ENCODE measurements around the gene FLII. TPM values are rescaled to one million over a fixed set of nuclear protein-coding genes. Genes with fewer than 3 reads are reported as not detected.

FLII gene
- total and polyA plus RNA-seq, 5 donors from 2014 or later, result 123 to 344 (median 131) TPM

DNA sequence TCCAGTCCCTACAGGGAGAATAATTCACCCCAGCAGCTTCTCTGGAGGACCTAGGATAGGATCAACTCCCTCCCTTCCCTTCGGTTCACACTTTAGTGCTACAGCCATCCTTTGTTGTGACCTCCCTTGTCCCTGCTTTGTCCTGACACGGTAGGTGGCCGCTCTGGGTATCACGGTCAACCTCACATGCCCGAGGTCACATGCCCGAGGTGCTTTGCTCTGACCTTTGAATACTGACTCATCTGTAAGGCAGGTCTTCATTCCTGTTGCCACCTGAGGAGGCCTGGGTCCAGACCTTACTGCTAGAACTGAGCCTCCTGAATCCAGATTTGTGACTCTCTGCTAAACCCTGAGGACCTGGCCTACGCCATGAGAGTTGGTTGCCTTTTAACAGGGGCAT, 55.2 kb downstream of the FLII start:
- DNase-seq (no peak), ATAC-seq (ENCODE audit: low read depth in 2 of 2) (no peak)
- no peaks in the 10 kb centered on the region for H3K27me3 ChIP-seq (ENCODE audit: control insufficient read depth, insufficient read depth, low read length)
- H3K27ac Mint-ChIP-seq, result peak overlapping the region in 2 of 3 donors; percentile 68 to 85
- H3K27ac ChIP-seq (ENCODE audit: insufficient read depth, low read length, poor library complexity, severe bottlenecking), result no peak overlapping the region
- no peaks in the 10 kb centered on the region for H3K9me3 ChIP-seq (ENCODE audit: control insufficient read depth in 2 of 2, low read length in 2 of 2)
- no peak overlapping the region for H3K4me3 Mint-ChIP-seq
- H3K4me1 ChIP-seq (ENCODE audit: control insufficient read depth, insufficient read depth, low read length, poor library complexity, severe bottlenecking), result peaks cover 8% of the 10 kb centered on the region
- no peaks in the 10 kb centered on the region for H3K9me3 Mint-ChIP-seq
- peaks cover 5 to 44% (median 21%) of the 10 kb centered on the region in 4 donors for H3K4me1 Mint-ChIP-seq
- H3K36me3 ChIP-seq (ENCODE audit: control insufficient read depth, insufficient read depth, low read length), result peaks cover 68% of the 10 kb centered on the region
- H3K4me3 ChIP-seq (ENCODE audit: low read depth, low read length), result no peak overlapping the region
- peaks cover 28% of the 10 kb centered on the region for H3K36me3 Mint-ChIP-seq
- H3K27me3 Mint-ChIP-seq, result no peaks in the 10 kb centered on the region

DNA sequence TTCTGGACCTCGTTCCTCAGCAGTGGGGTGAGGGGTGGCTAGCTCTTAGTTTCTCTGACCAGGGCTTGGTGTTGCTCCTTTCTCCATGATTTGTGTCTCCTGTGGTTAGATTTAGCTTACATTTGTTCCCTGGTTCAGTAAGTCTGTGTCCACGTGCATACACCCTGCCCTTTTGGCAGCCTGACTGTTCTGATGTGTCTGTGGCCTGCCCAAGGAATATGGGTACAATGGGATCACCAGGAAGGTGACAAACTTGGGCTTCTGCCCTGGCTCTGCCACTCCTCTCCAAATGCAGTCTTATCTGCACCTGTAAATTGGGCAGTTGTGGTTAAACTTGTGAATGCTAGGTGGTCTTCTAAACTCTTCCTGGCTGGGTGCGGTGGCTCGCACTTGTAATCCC, 57.4 kb downstream of the FLII start:
- H3K9me3 Mint-ChIP-seq, result no peaks in the 10 kb centered on the region
- H3K27me3 Mint-ChIP-seq, result no peaks in the 10 kb centered on the region
- ATAC-seq (ENCODE audit: low read depth in 2 of 2), result no peak
- peak overlapping the region in 2 of 3 donors; percentile 31 to 52 for H3K27ac Mint-ChIP-seq
- peaks cover 24% of the 10 kb centered on the region for H3K36me3 Mint-ChIP-seq
- Histone ChIP-seq H3K36me3 (ENCODE audit: control insufficient read depth, insufficient read depth, low read length) (peaks cover 69% of the 10 kb centered on the region), H3K4me1 (ENCODE audit: control insufficient read depth, insufficient read depth, low read length, poor library complexity, severe bottlenecking) (peaks cover 12% of the 10 kb centered on the region), H3K27ac (ENCODE audit: insufficient read depth, low read length, poor library complexity, severe bottlenecking) (no peak overlapping the region), H3K4me3 (ENCODE audit: low read depth, low read length) (no peak overlapping the region), H3K27me3 (ENCODE audit: control insufficient read depth, insufficient read depth, low read length) (no peaks in the 10 kb centered on the region), H3K9me3 (ENCODE audit: control insufficient read depth in 2 of 2, low read length in 2 of 2) (no peaks in the 10 kb centered on the region)
- peak overlapping the region in 1 of 4 donors; percentile 36 for H3K4me3 Mint-ChIP-seq
- H3K4me1 Mint-ChIP-seq, result peaks cover 5 to 64% (median 29%) of the 10 kb centered on the region in 4 donors
- DNase-seq, result no peak

DNA sequence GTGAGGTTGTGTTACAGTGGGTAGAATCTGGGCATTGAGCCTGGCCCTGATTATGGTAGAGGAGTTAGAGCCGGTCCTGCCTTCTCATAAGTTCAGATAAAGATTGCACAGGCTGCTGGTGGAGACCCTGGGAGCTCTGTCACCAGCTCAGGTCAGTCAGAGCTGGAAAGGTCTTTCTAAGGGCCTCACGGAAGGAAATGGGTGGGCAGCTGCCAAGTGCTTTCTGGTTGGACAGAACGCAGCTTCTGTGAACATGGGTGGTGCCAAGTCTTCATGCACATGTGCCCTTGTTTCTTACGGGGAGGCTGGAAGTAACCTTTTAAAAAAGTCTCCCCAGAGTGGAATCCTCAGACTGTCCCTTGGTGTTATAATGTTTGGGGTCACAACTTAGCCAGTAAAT, 60.0 kb downstream of the FLII start:
- Histone ChIP-seq H3K27me3 (ENCODE audit: control insufficient read depth, insufficient read depth, low read length) (no peaks in the 10 kb centered on the region), H3K4me1 (ENCODE audit: control insufficient read depth, insufficient read depth, low read length, poor library complexity, severe bottlenecking) (peaks cover 12% of the 10 kb centered on the region), H3K4me3 (ENCODE audit: low read depth, low read length) (no peak overlapping the region), H3K27ac (ENCODE audit: insufficient read depth, low read length, poor library complexity, severe bottlenecking) (no peak overlapping the region), H3K9me3 (ENCODE audit: control insufficient read depth in 2 of 2, low read length in 2 of 2) (no peaks in the 10 kb centered on the region), H3K36me3 (ENCODE audit: control insufficient read depth, insufficient read depth, low read length) (peaks cover 70% of the 10 kb centered on the region)
- no peak for DNase-seq
- Mint-ChIP-seq H3K4me3 (peak overlapping the region in 1 of 4 donors; percentile 76), H3K36me3 (peaks cover 31% of the 10 kb centered on the region), H3K27ac (peak overlapping the region in 2 of 3 donors; percentile 46 to 87), H3K27me3 (no peaks in the 10 kb centered on the region), H3K9me3 (no peaks in the 10 kb centered on the region), H3K4me1 (peaks cover 5 to 81% (median 42%) of the 10 kb centered on the region in 4 donors)
- no peak for ATAC-seq (ENCODE audit: low read depth in 2 of 2)

DNA sequence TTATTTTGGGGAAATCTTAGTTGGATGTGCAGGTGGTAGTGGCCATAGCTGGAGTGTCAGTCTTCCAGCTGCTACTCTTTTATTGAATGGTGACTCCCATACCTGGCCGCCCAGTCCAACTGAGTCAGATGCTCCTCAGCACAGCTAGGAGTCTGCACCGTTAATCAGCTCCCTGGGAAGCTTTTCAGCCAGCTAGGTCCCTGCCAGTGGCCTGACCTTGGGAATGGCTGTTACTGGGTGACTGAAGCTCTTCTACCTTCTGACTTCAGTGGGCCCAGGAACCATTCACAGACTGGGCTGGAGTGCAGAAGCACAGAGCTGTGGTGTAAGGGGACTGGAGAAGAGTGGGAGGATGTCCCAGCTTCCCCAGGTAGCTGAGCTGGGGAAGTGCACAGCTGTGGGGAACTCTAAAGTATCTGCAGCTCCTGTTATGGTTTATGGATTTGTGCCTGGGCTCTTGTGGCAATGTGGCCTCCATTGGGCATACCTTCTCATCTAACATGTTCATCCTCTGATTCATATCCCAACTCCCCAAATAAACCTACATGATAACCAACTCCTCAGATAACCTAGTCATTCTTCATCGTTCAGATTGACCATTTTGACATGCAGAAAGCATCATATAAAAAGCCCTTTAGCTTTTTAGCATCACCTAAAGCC, 60.9 kb downstream of the FLII start:
- no peaks in the 10 kb centered on the region for H3K9me3 Mint-ChIP-seq
- peaks cover 28% of the 10 kb centered on the region for H3K36me3 Mint-ChIP-seq
- H3K27ac Mint-ChIP-seq, result peak overlapping the region in 2 of 3 donors; percentile 66 to 87
- H3K36me3 ChIP-seq (ENCODE audit: control insufficient read depth, insufficient read depth, low read length), result peaks cover 63% of the 10 kb centered on the region
- H3K4me3 ChIP-seq (ENCODE audit: low read depth, low read length), result no peak overlapping the region
- ATAC-seq (ENCODE audit: low read depth in 2 of 2) (no peak), DNase-seq (no peak)
- no peaks in the 10 kb centered on the region for H3K27me3 Mint-ChIP-seq
- H3K4me1 Mint-ChIP-seq, result peaks cover 5 to 82% (median 41%) of the 10 kb centered on the region in 4 donors
- no peaks in the 10 kb centered on the region for H3K27me3 ChIP-seq (ENCODE audit: control insufficient read depth, insufficient read depth, low read length)
- peaks cover 14% of the 10 kb centered on the region for H3K4me1 ChIP-seq (ENCODE audit: control insufficient read depth, insufficient read depth, low read length, poor library complexity, severe bottlenecking)
- no peaks in the 10 kb centered on the region for H3K9me3 ChIP-seq (ENCODE audit: control insufficient read depth in 2 of 2, low read length in 2 of 2)
- H3K4me3 Mint-ChIP-seq, result no peak overlapping the region
- H3K27ac ChIP-seq (ENCODE audit: insufficient read depth, low read length, poor library complexity, severe bottlenecking), result peak overlapping the region; percentile 15

DNA sequence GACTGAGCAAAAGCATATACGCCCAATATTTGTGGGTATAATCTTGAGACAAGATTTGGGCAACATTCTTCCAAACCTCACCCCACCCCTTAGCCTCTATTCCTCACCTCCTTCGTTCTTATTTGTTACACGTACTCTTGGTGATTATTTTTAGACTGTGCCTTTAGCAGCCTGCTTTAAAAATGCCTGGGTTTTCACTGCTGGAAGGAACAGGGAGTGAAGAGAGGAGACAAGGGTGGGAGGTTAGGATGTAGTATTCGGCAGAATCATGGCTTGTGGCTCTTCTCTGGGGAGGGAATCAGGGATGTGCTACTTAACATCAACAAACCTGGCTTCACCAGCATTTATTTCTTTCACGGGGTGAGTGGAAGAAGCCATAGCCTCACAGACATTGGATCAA, 63.3 kb downstream of the FLII start:
- Histone ChIP-seq H3K9me3 (ENCODE audit: control insufficient read depth in 2 of 2, low read length in 2 of 2) (no peaks in the 10 kb centered on the region), H3K36me3 (ENCODE audit: control insufficient read depth, insufficient read depth, low read length) (peaks cover 61% of the 10 kb centered on the region), H3K4me1 (ENCODE audit: control insufficient read depth, insufficient read depth, low read length, poor library complexity, severe bottlenecking) (peaks cover 31% of the 10 kb centered on the region), H3K27me3 (ENCODE audit: control insufficient read depth, insufficient read depth, low read length) (no peaks in the 10 kb centered on the region), H3K27ac (ENCODE audit: insufficient read depth, low read length, poor library complexity, severe bottlenecking) (no peak overlapping the region), H3K4me3 (ENCODE audit: low read depth, low read length) (no peak overlapping the region)
- no peaks in the 10 kb centered on the region for H3K9me3 Mint-ChIP-seq
- no peak overlapping the region for H3K27ac Mint-ChIP-seq
- DNase-seq (no peak), ATAC-seq (ENCODE audit: low read depth in 2 of 2) (no peak)
- no peak overlapping the region for H3K4me3 Mint-ChIP-seq
- H3K27me3 Mint-ChIP-seq, result no peaks in the 10 kb centered on the region
- peaks cover 13 to 89% (median 57%) of the 10 kb centered on the region in 4 donors for H3K4me1 Mint-ChIP-seq
- H3K36me3 Mint-ChIP-seq, result peaks cover 24% of the 10 kb centered on the region

Other genes starting within 250 kb of the FLII start
- gene ATPAF2, start 219.6 kb downstream of the FLII start, total RNA-seq, result 25.1 TPM
- 10 to 100 TPM; 10.9 to 16.4 (median 13.0) TPM for gene ATPAF2, start 219.6 kb downstream of the FLII start, polyA plus RNA-seq
- 7.3 TPM for gene GID4, start 219.3 kb downstream of the FLII start, total RNA-seq
- 1 to 10 TPM; 5.1 to 7.0 (median 5.2) TPM for gene GID4, start 219.3 kb downstream of the FLII start, polyA plus RNA-seq
- 54.5 TPM for gene DRG2, start 170.8 kb downstream of the FLII start, total RNA-seq
- gene DRG2, start 170.8 kb downstream of the FLII start, polyA plus RNA-seq, result 10 to 100 TPM; 36.4 to 45.3 (median 41.4) TPM
- 0.81 TPM for gene MYO15A, start 150.0 kb downstream of the FLII start, total RNA-seq
- under 1 TPM in 3 of 4 donors, not detected in 1; 0.19 to 0.35 (median 0.25) TPM for gene MYO15A, start 150.0 kb downstream of the FLII start, polyA plus RNA-seq
- gene ALKBH5, start 74.9 kb downstream of the FLII start, total RNA-seq, result 118 TPM
- gene ALKBH5, start 74.9 kb downstream of the FLII start, polyA plus RNA-seq, result 100 to 1,000 TPM; 102 to 123 (median 115) TPM
- 16.6 TPM for gene LLGL1, start 33.1 kb downstream of the FLII start, total RNA-seq
- 1 to 10 TPM; 1.0 to 2.2 (median 1.6) TPM for gene LLGL1, start 33.1 kb downstream of the FLII start, polyA plus RNA-seq
- gene MIEF2, start 1.9 kb upstream of the FLII start, total RNA-seq, result 12.1 TPM
- 10 to 100 TPM; 11.7 to 19.9 (median 15.2) TPM for gene MIEF2, start 1.9 kb upstream of the FLII start, polyA plus RNA-seq
- gene TOP3A, start 56.3 kb upstream of the FLII start, total RNA-seq, result 50.4 TPM
- gene TOP3A, start 56.3 kb upstream of the FLII start, polyA plus RNA-seq, result 10 to 100 TPM; 17.0 to 19.7 (median 18.4) TPM
- 48.3 TPM for gene SMCR8, start 56.6 kb upstream of the FLII start, total RNA-seq
- gene SMCR8, start 56.6 kb upstream of the FLII start, polyA plus RNA-seq, result 1 to 10 TPM; 3.5 to 6.3 (median 5.2) TPM
- 19.0 TPM for gene SHMT1, start 104.8 kb upstream of the FLII start, total RNA-seq
- 10 to 100 TPM; 31.5 to 44.7 (median 35.9) TPM for gene SHMT1, start 104.8 kb upstream of the FLII start, polyA plus RNA-seq
- gene EVPLL, start 119.0 kb upstream of the FLII start, total RNA-seq, result not detected
- gene EVPLL, start 119.0 kb upstream of the FLII start, polyA plus RNA-seq, result under 1 TPM in 1 of 4 donors, not detected in 3; 0.25 TPM
- gene LGALS9C, start 218.1 kb upstream of the FLII start, total RNA-seq, result not detected
- 1 to 10 TPM in 1 of 4 donors, under 1 TPM in 1, not detected in 2; 0.45 to 1.3 TPM for gene LGALS9C, start 218.1 kb upstream of the FLII start, polyA plus RNA-seq